Measurements from ENCODE around the gene VMP1. TPM values are rescaled to one million over a fixed set of nuclear protein-coding genes. Genes with fewer than 3 reads are reported as not detected.

VMP1 gene
- total RNA-seq, 2 experiments from 2014 or later = 122 to 123 TPM

- ChIA-PET CTCF (interaction anchor here (1.2 kb wide), 1 partner anchor 25 kb away, joined by 3 read pairs; no protein-coding TSS in a partner anchor), POLR2A (interaction anchor here (0.6 kb wide), 1 partner anchor 41 kb away, joined by 3 read pairs; no protein-coding TSS in a partner anchor)
- no peak for ATAC-seq
- H3K4me1 Mint-ChIP-seq (ENCODE audit: low read depth) = no peaks in the 10 kb centered on the region
- DNase-seq = no peak
- H3K4me3 Mint-ChIP-seq = no peak overlapping the region
- H3K36me3 Mint-ChIP-seq (ENCODE audit: low read depth) = peaks cover 75% of the 10 kb centered on the region
- no peak overlapping the region for H3K27ac Mint-ChIP-seq
- no peaks in the 10 kb centered on the region for H3K27me3 Mint-ChIP-seq (ENCODE audit: low read depth)
- no peaks in the 10 kb centered on the region for H3K9me3 Mint-ChIP-seq (ENCODE audit: insufficient read depth)
Measured at GRCh38 chr17:59684967-59685366, 22.5 kb upstream of the VMP1 start.

- Mint-ChIP-seq H3K27me3 (ENCODE audit: low read depth) (no peaks in the 10 kb centered on the region), H3K27ac (no peak overlapping the region), H3K4me3 (no peak overlapping the region), H3K4me1 (ENCODE audit: low read depth) (no peaks in the 10 kb centered on the region), H3K36me3 (ENCODE audit: low read depth) (peaks cover 73% of the 10 kb centered on the region), H3K9me3 (ENCODE audit: insufficient read depth) (no peaks in the 10 kb centered on the region)
- ChIA-PET CTCF (interaction anchor here (1.5 to 2.3 kb wide), 3 partner anchors 12 to 15 kb away, joined by 5 to 7 read pairs (median 6); no protein-coding TSS in a partner anchor), POLR2A (no interaction called here)
- DNase-seq (no peak), ATAC-seq (no peak)
Measured at GRCh38 chr17:59688008-59688407, 19.4 kb upstream of the VMP1 start.

DNA sequence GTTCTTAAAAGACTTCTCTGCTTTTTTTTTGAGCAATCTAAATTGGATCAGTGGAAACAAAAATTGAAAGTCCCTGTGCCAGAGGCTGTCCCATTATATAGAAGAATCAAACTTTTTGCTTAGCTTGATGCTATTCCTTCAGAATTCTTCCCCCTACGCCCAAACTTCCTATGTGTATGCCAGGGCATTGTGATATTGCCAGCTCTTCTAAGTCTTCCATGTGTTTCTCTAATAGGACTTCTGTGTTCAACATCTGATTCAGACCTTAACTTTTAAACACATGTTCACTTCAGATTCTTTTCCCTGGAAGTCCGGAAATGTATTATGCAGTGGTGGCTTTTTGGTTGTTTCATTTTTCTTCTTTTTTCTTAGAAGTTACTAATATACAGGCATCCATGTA, 19.0 kb upstream of the VMP1 start:
- POLR2A ChIA-PET = no interaction called here
- no peaks in the 10 kb centered on the region for H3K4me1 Mint-ChIP-seq (ENCODE audit: low read depth)

DNA sequence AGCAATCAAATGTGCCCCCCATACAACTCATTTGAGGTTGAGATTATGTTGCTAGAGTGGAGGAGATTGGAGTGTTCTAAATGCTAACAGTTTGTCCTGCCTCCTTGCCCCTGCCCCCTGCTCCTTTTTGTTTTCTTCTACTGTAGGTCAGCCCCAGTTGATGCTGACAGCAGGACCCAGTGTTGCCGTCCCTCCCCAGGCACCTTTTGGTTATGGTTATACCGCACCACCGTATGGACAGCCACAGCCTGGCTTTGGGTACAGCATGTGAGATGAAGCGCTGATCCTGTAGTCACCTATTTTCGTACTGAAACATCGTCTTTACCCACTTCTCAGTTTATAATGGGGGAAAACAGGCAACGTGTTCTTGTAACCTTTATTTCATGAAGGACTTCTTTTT, 13.9 kb upstream of the VMP1 start:
- Mint-ChIP-seq H3K4me3 (no peak overlapping the region), H3K27me3 (ENCODE audit: low read depth) (no peaks in the 10 kb centered on the region), H3K9me3 (ENCODE audit: insufficient read depth) (no peaks in the 10 kb centered on the region), H3K27ac (no peak overlapping the region), H3K4me1 (ENCODE audit: low read depth) (peaks cover 12% of the 10 kb centered on the region), H3K36me3 (ENCODE audit: low read depth) (peaks cover 86% of the 10 kb centered on the region)
- no peak for ATAC-seq
- ChIA-PET CTCF (no interaction called here), POLR2A (no interaction called here)
- DNase-seq = no peak

More for the DNA sequence above, 19.0 kb upstream of the VMP1 start:
- H3K27me3 Mint-ChIP-seq (ENCODE audit: low read depth) = no peaks in the 10 kb centered on the region
- H3K9me3 Mint-ChIP-seq (ENCODE audit: insufficient read depth) = no peaks in the 10 kb centered on the region
- CTCF ChIA-PET = interaction anchor here (1.5 to 2.3 kb wide), 2 partner anchors 11 to 14 kb away, joined by 5 to 6 read pairs; no protein-coding TSS in a partner anchor
- DNase-seq (no peak), ATAC-seq (no peak)
- peaks cover 72% of the 10 kb centered on the region for H3K36me3 Mint-ChIP-seq (ENCODE audit: low read depth)
- H3K27ac Mint-ChIP-seq = no peak overlapping the region
- no peak overlapping the region for H3K4me3 Mint-ChIP-seq

GRCh38 chr17:59694344-59694743, 13.1 kb upstream of the VMP1 start:
- POLR2A ChIA-PET = no interaction called here
- no peak overlapping the region for H3K27ac Mint-ChIP-seq
- CTCF ChIA-PET = no interaction called here
- ATAC-seq (no peak), DNase-seq (no peak)
- H3K4me1 Mint-ChIP-seq (ENCODE audit: low read depth) = peaks cover 19% of the 10 kb centered on the region
- peaks cover 89% of the 10 kb centered on the region for H3K36me3 Mint-ChIP-seq (ENCODE audit: low read depth)
- no peak overlapping the region for H3K4me3 Mint-ChIP-seq
- no peaks in the 10 kb centered on the region for H3K27me3 Mint-ChIP-seq (ENCODE audit: low read depth)
- H3K9me3 Mint-ChIP-seq (ENCODE audit: insufficient read depth) = no peaks in the 10 kb centered on the region

DNA sequence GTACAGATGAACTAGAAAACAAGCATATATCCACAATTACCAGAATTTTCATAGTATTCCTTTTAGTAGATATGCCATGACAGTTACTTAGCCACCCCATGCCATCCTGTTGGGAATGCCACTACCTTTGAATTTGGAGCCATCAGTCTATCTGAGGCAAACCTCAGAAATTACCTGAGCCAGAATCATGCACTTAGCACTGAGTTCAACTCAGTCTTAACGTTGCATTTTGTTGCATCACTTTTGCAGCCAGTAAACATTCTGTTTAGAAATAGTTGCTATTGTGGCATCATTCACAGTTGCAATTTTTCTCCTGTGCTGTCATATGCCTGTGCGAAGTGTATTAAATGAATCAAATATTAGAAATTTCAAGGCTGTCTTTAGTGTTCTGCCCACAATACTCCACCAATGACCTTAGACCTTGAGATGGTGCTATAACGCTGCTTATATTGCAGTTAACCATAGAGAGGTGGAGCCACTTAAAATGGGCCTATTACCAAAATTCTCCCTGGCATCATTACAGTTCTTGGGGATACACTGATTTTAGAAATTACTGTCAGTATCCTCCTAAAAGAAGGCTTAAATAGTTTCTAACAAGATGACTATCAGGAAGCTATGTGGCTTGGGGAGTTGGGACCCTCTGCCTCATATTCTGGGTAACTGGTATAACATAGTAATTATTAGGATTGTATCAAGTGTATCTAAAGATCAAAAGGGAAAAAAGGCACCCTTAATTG, 11.3 kb upstream of the VMP1 start:
- H3K27me3 Mint-ChIP-seq (ENCODE audit: low read depth) = no peaks in the 10 kb centered on the region
- H3K4me3 Mint-ChIP-seq = no peak overlapping the region
- ATAC-seq (no peak), DNase-seq (no peak)
- H3K27ac Mint-ChIP-seq = no peak overlapping the region
- peaks cover 33% of the 10 kb centered on the region for H3K4me1 Mint-ChIP-seq (ENCODE audit: low read depth)
- no peaks in the 10 kb centered on the region for H3K9me3 Mint-ChIP-seq (ENCODE audit: insufficient read depth)
- ChIA-PET POLR2A (no interaction called here), CTCF (no interaction called here)
- H3K36me3 Mint-ChIP-seq (ENCODE audit: low read depth) = peaks cover 79% of the 10 kb centered on the region

- Mint-ChIP-seq H3K4me3 (no peak overlapping the region), H3K36me3 (ENCODE audit: low read depth) (peaks cover 76% of the 10 kb centered on the region), H3K9me3 (ENCODE audit: insufficient read depth) (no peaks in the 10 kb centered on the region), H3K27me3 (ENCODE audit: low read depth) (no peaks in the 10 kb centered on the region), H3K4me1 (ENCODE audit: low read depth) (peaks cover 34% of the 10 kb centered on the region), H3K27ac (no peak overlapping the region)
- ChIA-PET CTCF (no interaction called here), POLR2A (interaction anchor here (1.0 kb wide), 1 partner anchor 78 kb away, joined by 3 read pairs; no protein-coding TSS in a partner anchor)
- ATAC-seq = no peak
- DNase-seq = no peak
Measured at GRCh38 chr17:59696682-59697277, 10.7 kb upstream of the VMP1 start.

- POLR2A ChIA-PET = no interaction called here
- CTCF ChIA-PET = no interaction called here
Measured at GRCh38 chr17:59698143-59698542, 9.3 kb upstream of the VMP1 start.

DNA sequence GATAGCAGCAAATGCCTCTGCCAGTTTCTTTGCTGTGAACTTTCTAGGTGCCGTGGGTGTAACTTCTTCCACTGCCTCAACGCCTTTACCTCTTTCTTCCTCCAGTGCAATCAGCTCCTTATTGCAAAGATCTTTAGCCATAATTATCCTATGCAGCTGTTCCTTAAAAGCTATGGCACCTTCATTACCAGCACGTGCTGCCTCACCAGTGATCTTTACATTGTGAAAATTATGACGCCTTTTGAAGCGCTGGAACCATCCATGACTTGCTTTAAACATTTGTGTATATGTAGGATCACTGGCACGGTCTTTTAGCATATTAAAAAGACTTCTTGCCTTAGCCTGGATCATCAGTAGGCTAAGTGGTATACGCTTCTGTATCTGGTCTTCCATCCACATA, 8.2 kb upstream of the VMP1 start:
- ChIA-PET POLR2A (no interaction called here), CTCF (interaction anchor here (2.1 kb wide), 1 partner anchor 10 kb away, joined by 6 read pairs; no protein-coding TSS in a partner anchor)
- Mint-ChIP-seq H3K9me3 (ENCODE audit: insufficient read depth) (no peaks in the 10 kb centered on the region), H3K4me3 (no peak overlapping the region), H3K27me3 (ENCODE audit: low read depth) (no peaks in the 10 kb centered on the region), H3K4me1 (ENCODE audit: low read depth) (peaks cover 42% of the 10 kb centered on the region), H3K36me3 (ENCODE audit: low read depth) (peaks cover 65% of the 10 kb centered on the region), H3K27ac (no peak overlapping the region)
- DNase-seq (no peak), ATAC-seq (no peak)

More at GRCh38 chr17:59698143-59698542, 9.3 kb upstream of the VMP1 start:
- DNase-seq = no peak
- Mint-ChIP-seq H3K36me3 (ENCODE audit: low read depth) (peaks cover 72% of the 10 kb centered on the region), H3K27me3 (ENCODE audit: low read depth) (no peaks in the 10 kb centered on the region), H3K4me1 (ENCODE audit: low read depth) (peaks cover 39% of the 10 kb centered on the region), H3K9me3 (ENCODE audit: insufficient read depth) (no peaks in the 10 kb centered on the region), H3K4me3 (no peak overlapping the region), H3K27ac (no peak overlapping the region)
- ATAC-seq = no peak

DNA sequence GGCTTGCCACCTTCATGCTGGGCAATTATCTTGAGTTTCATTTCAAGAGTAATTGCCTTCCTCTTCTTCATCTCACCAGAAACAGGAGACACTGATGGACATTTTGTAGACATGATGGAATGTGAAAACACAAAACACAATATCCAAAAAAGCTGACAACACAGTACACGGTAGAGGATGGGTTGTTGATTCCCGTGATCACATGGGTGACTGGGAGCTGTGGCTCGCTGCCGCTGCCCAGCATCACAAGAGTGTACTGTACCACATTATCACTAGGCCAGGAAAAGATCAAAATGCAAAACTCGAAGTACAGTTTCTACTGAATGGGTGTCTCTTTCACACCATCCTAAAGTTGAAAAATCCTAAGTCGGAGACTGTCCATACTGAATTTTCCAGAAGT, 7.7 kb upstream of the VMP1 start:
- no peak overlapping the region for H3K4me3 Mint-ChIP-seq
- H3K9me3 Mint-ChIP-seq (ENCODE audit: insufficient read depth) = no peaks in the 10 kb centered on the region
- no peaks in the 10 kb centered on the region for H3K27me3 Mint-ChIP-seq (ENCODE audit: low read depth)
- POLR2A ChIA-PET = no interaction called here
- CTCF ChIA-PET = interaction anchor here (2.1 kb wide), 1 partner anchor 11 kb away, joined by 6 read pairs; no protein-coding TSS in a partner anchor
- no peak overlapping the region for H3K27ac Mint-ChIP-seq
- peaks cover 63% of the 10 kb centered on the region for H3K36me3 Mint-ChIP-seq (ENCODE audit: low read depth)
- DNase-seq = no peak
- no peak for ATAC-seq
- H3K4me1 Mint-ChIP-seq (ENCODE audit: low read depth) = peaks cover 46% of the 10 kb centered on the region

- no peak overlapping the region for H3K4me3 Mint-ChIP-seq
Measured at GRCh38 chr17:59702304-59702703, 5.2 kb upstream of the VMP1 start.

DNA sequence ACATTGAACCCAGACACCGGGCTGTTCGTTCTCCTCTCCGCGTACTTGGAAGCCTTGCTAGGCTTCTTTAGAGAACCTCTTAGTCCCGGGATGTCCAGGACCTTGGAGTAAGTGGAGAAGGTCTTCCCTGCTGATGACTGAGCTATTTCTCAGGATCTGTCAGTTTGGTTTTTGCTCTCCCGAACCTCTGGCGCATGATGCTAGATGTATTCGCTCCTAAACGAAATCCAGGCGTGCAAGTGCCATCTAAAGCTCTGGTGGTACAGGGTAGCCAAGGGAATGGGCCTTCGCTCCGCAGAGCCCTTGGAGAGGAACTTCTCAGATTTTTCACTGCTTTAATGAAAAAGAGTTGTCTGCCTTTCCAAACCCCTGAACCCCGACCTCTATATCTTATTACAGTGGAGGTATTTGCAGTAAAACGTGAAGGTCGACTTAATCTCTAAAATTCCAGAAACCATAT, 547 bp downstream of the VMP1 start:
- ChIA-PET CTCF (interaction anchor here (1.0 to 2.4 kb wide), 11 partner anchors 9 to 329 kb away, joined by 3 to 9 read pairs (median 4); partner anchors contain the start of genes RPS6KB1 and TUBD1), POLR2A (interaction anchor here (0.7 to 2.1 kb wide), 9 partner anchors 78 to 498 kb away, joined by 3 to 14 read pairs (median 5); partner anchors contain the start of genes CLTC, RPS6KB1, SMG8 and TUBD1)
- peaks cover 29% of the 10 kb centered on the region for H3K36me3 Mint-ChIP-seq (ENCODE audit: low read depth)
- H3K4me3 Mint-ChIP-seq = peak overlapping the region; percentile 98
- no peak for ATAC-seq
- no peaks in the 10 kb centered on the region for H3K9me3 Mint-ChIP-seq (ENCODE audit: insufficient read depth)
- no peak for DNase-seq
- H3K27me3 Mint-ChIP-seq (ENCODE audit: low read depth) = no peaks in the 10 kb centered on the region
- peak overlapping the region; percentile 98 for H3K27ac Mint-ChIP-seq
- peaks cover 33% of the 10 kb centered on the region for H3K4me1 Mint-ChIP-seq (ENCODE audit: low read depth)

More at GRCh38 chr17:59702304-59702703, 5.2 kb upstream of the VMP1 start:
- peak overlapping the region; percentile 28 for H3K27ac Mint-ChIP-seq
- no peak for DNase-seq
- H3K27me3 Mint-ChIP-seq (ENCODE audit: low read depth) = no peaks in the 10 kb centered on the region
- ChIA-PET CTCF (interaction anchor here (1.2 to 1.7 kb wide), 2 partner anchors 15 to 157 kb away, joined by 4 to 7 read pairs; no protein-coding TSS in a partner anchor), POLR2A (no interaction called here)
- H3K4me1 Mint-ChIP-seq (ENCODE audit: low read depth) = peaks cover 58% of the 10 kb centered on the region
- H3K36me3 Mint-ChIP-seq (ENCODE audit: low read depth) = peaks cover 58% of the 10 kb centered on the region
- no peaks in the 10 kb centered on the region for H3K9me3 Mint-ChIP-seq (ENCODE audit: insufficient read depth)
- ATAC-seq = no peak

All from activated CD8-positive, alpha-beta T cell treated with anti-CD3 and anti-CD28 coated beads, Interleukin-2, amount 10 ng/mL, durations not matched to agents 7 days and 5 days (primary cell).